HFFc6 (cell line): Measurements from ENCODE around the gene ZAP70. TPM values are rescaled to one million over a fixed set of nuclear protein-coding genes. Genes with fewer than 3 reads are reported as not detected.

Experiments
- DNase-seq: peaks from one replicate; pipeline ENCODE4 v3.0.0-alpha.2; 2018
- H3K27ac Mint-ChIP-seq: 2 replicates; pipeline ENCODE4 v1.8.0; 2020; ENCODE audit warnings: mild to moderate bottlenecking, mixed read lengths
- H3K27me3 Mint-ChIP-seq: 2 replicates; pipeline ENCODE4 v1.8.0; 2021; ENCODE audit warnings: mild to moderate bottlenecking, moderate library complexity, mixed read lengths; ENCODE audit not compliant: insufficient read depth
- H3K36me3 Mint-ChIP-seq: 2 replicates; pipeline ENCODE4 v1.8.0; 2021; ENCODE audit warnings: low read depth, mixed read lengths
- H3K4me1 Mint-ChIP-seq: 2 replicates; pipeline ENCODE4 v1.8.0; 2020; ENCODE audit warnings: low read depth, mixed read lengths
- H3K4me3 Mint-ChIP-seq: 2 replicates; pipeline ENCODE4 v1.8.0; 2020; ENCODE audit warnings: mild to moderate bottlenecking, moderate library complexity, mixed read lengths
- H3K9me3 Mint-ChIP-seq: 2 replicates; pipeline ENCODE4 v1.8.0; 2020; ENCODE audit warnings: mild to moderate bottlenecking, mixed read lengths
- total RNA-seq, 6 experiments: library from RNA; stranded (reverse); fragmentation: NEBNext Ultra II Directional; extraction: Animal tissue kit (Norgen Biotek cat#: 25700); gene quantifications; 2 replicates in 1 of 6; 3 replicates in 5 of 6; pipeline ENCODE4 v1.2.3, GENCODE V29; 2021
- TF ChIP-seq, protein P1 (sequence below): fragments of 200-600 bp; sonication (generic); IDR thresholded peaks from 2 replicates; pipeline ENCODE4 v1.5.0; 2021; ENCODE audit warnings: antibody characterized with exemption, mild to moderate bottlenecking

Gene ZAP70
- total RNA-seq, 6 experiments from 2014 or later: not detected

GRCh38 chr2:97747716-97748115 lies 34.3 kb downstream of the ZAP70 start:
- Mint-ChIP-seq H3K27me3 (peaks cover 4% of the 10 kb centered on the region; the same call in 1 of the 2 replicates), H3K9me3 (no peaks in the 10 kb centered on the region), H3K27ac (no peak overlapping the region), H3K4me1 (peaks cover 21% of the 10 kb centered on the region), H3K36me3 (peaks cover 13% of the 10 kb centered on the region), H3K4me3 (no peak overlapping the region)
- DNase-seq: no peak
- TF ChIP-seq, protein P1, sequence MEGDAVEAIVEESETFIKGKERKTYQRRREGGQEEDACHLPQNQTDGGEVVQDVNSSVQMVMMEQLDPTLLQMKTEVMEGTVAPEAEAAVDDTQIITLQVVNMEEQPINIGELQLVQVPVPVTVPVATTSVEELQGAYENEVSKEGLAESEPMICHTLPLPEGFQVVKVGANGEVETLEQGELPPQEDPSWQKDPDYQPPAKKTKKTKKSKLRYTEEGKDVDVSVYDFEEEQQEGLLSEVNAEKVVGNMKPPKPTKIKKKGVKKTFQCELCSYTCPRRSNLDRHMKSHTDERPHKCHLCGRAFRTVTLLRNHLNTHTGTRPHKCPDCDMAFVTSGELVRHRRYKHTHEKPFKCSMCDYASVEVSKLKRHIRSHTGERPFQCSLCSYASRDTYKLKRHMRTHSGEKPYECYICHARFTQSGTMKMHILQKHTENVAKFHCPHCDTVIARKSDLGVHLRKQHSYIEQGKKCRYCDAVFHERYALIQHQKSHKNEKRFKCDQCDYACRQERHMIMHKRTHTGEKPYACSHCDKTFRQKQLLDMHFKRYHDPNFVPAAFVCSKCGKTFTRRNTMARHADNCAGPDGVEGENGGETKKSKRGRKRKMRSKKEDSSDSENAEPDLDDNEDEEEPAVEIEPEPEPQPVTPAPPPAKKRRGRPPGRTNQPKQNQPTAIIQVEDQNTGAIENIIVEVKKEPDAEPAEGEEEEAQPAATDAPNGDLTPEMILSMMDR: no peak

- Mint-ChIP-seq H3K9me3 (no peaks in the 10 kb centered on the region), H3K36me3 (0 out of 2 replicates have a peak, but pooled peaks cover under 1% of the 10 kb centered on the region), H3K4me3 (no peak overlapping the region), H3K27ac (no peak overlapping the region), H3K27me3 (peaks cover 4% of the 10 kb centered on the region; the same call in 1 of the 2 replicates), H3K4me1 (peaks cover 24% of the 10 kb centered on the region)
- TF ChIP-seq, protein P1: no peak
- no peak for DNase-seq
These were observed 36.2 kb downstream of the ZAP70 start for GRCh38 chr2:97749581-97749980.

DNA sequence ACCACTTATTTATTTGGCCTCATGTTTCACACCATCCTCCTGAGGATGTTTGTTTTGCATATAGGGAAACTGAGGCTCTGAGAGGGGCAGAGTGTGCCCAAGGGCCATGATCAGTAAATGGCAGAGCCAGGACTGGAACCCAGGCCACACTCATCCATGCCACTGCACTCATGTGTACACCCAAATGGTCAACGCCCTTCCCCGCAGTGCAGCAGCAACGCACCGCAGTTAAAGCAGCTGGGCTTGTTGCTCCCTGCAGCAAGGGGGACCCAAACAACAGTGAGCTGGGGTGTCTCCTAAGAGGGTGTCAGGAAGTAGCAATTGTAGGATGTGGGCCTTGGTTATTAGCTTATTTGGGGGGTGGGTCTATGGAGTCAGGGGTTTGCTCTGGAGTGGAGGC lies 36.6 kb downstream of the ZAP70 start:
- DNase-seq: no peak
- Mint-ChIP-seq H3K27me3 (peaks cover 4% of the 10 kb centered on the region; the same call in 1 of the 2 replicates), H3K36me3 (no peaks in the 10 kb centered on the region), H3K9me3 (no peaks in the 10 kb centered on the region), H3K4me1 (peaks cover 24% of the 10 kb centered on the region), H3K4me3 (no peak overlapping the region), H3K27ac (no peak overlapping the region)
- TF ChIP-seq, protein P1: no peak

GRCh38 chr2:97751752-97752151 lies 38.4 kb downstream of the ZAP70 start:
- Mint-ChIP-seq H3K9me3 (no peaks in the 10 kb centered on the region), H3K27me3 (peaks cover 4% of the 10 kb centered on the region; the same call in 1 of the 2 replicates), H3K27ac (no peak overlapping the region), H3K4me3 (no peak overlapping the region), H3K36me3 (peaks cover 3% of the 10 kb centered on the region), H3K4me1 (peaks cover 24% of the 10 kb centered on the region)
- no peak for DNase-seq
- TF ChIP-seq, protein P1: no peak

GRCh38 chr2:97752342-97753334 lies 39.3 kb downstream of the ZAP70 start:
- Mint-ChIP-seq H3K9me3 (no peaks in the 10 kb centered on the region), H3K27me3 (peaks cover 4% of the 10 kb centered on the region; the same call in 1 of the 2 replicates), H3K36me3 (peaks cover 7% of the 10 kb centered on the region), H3K4me1 (peaks cover 19% of the 10 kb centered on the region), H3K27ac (no peak overlapping the region), H3K4me3 (no peak overlapping the region)
- no peak for DNase-seq
- TF ChIP-seq, protein P1: no peak
